WERI-Rb-1 (cell line): ENCODE results near the gene CYP2A7.
"Not testable (repeated sequence)": the region's sequence is repeated elsewhere in the genome, so short reads cannot be mapped to it uniquely, and the experiment has no call there.

Source experiments
- DNase-seq: peaks from one replicate; pipeline ENCODE4 v3.0.0-alpha.2; 2020
- H3K27ac ChIP-seq: fragments of 250-450 bp; sonication (Bioruptor Pico); 2 replicates; pipeline ENCODE4 v1.5.1; 2020; ENCODE audit warnings: mild to moderate bottlenecking, moderate library complexity
- H3K27me3 ChIP-seq: fragments of 250-450 bp; sonication (Bioruptor Pico); 2 replicates; pipeline ENCODE4 v1.5.1; 2021; ENCODE audit warnings: mild to moderate bottlenecking, low read depth, moderate library complexity; ENCODE audit not compliant: insufficient read depth, severe bottlenecking
- H3K36me3 ChIP-seq: fragments of 250-450 bp; sonication (Bioruptor Pico); 2 replicates; pipeline ENCODE4 v1.5.1; 2020; ENCODE audit warnings: mild to moderate bottlenecking, moderate library complexity
- H3K4me3 ChIP-seq: 2 replicates; pipeline ENCODE4 v1.5.1; 2011; ENCODE audit warnings: low read depth, mild to moderate bottlenecking, control low read depth, low read length
- H3K9me3 ChIP-seq: fragments of 250-450 bp; sonication (Bioruptor Pico); 2 replicates; pipeline ENCODE4 v1.5.1; 2021; ENCODE audit warnings: mild to moderate bottlenecking, moderate library complexity; ENCODE audit not compliant: severe bottlenecking
- TF ChIP-seq, protein P1 (sequence below): IDR thresholded peaks from 2 replicates; pipeline ENCODE4 v1.5.1; 2011; ENCODE audit warnings: low read depth, mild to moderate bottlenecking, control low read depth, inconsistent platforms, low read length

CYP2A7 gene

DNA sequence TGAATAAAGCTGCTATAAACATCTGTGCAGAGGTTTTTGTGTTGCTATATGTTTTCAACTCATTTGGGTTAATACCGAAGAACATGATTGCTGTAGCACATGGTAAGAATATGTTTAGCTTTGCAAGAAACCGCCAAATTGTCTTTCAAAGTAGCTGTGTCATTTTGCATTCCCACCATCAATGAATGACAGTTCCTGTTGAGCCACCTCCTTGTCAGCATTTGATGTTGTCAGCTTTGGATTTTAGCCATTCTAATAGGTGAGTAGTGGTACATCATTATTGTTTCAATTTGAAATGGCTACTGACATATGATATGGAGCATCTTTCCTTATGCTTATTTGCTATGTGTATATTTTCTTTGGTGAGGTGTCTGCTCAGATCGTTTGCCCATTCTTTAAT lies 40.0 kb downstream of the CYP2A7 start:
- not testable (repeated sequence) for H3K9me3 ChIP-seq, H3K4me3 ChIP-seq, H3K27me3 ChIP-seq, H3K36me3 ChIP-seq, H3K27ac ChIP-seq, DNase-seq

DNA sequence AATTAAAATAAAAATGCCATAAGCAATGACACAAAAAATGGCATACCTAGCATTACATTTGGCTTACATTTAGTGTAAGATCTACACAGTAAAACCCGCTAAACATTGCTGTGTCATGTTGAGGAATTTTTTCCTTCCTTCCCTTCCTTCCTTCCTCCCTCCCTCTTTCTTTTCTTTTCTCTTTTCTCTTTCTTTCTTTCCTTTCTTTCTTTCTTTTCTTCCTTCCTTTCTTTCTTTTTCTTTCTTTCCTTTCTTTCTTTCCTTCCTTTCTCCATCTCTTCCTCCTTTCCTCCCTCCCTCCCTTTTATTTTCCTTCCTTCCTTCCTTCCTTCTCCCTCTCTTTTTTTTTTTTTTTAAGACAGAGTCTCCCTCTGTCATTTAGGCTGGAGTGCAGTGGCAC lies 43.6 kb downstream of the CYP2A7 start:
- H3K36me3 ChIP-seq: not testable (repeated sequence)

DNA sequence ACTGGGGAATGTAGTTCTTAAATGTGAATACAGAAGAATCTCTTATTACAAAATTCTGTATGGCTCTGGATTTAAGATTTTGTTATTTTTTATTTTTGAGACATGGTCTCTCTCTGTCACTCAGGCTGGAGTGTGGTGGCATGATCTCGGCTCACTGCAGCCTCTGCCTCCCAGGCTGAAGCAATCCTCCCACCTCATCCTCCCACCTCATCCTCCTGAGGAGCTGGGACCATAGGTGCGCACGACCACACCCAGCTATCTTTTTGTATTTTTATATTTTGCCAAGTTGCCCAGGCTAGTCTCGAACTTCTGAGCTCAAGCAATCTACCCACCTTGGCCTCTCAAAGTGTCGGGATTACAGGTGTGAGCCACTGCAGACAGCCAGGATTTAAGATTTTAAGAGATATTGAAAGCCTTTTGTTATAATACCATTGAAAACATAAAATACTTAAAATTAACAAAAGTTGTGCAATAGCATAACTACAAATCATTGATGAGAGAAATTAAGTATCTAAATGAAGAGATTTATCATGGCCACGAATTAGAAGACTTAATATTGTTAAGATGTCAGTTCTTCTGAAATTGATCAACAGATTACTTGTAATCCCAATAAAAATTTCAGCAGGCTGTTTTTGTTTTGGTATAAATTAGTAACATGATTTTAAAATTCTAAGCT lies 45.1 kb downstream of the CYP2A7 start:
- Histone ChIP-seq H3K36me3 (no peaks in the 10 kb centered on the region), H3K27ac (no peak overlapping the region), H3K27me3 (no peaks in the 10 kb centered on the region), H3K9me3 (no peaks in the 10 kb centered on the region), H3K4me3 (no peak overlapping the region)
- TF ChIP-seq, protein P1, sequence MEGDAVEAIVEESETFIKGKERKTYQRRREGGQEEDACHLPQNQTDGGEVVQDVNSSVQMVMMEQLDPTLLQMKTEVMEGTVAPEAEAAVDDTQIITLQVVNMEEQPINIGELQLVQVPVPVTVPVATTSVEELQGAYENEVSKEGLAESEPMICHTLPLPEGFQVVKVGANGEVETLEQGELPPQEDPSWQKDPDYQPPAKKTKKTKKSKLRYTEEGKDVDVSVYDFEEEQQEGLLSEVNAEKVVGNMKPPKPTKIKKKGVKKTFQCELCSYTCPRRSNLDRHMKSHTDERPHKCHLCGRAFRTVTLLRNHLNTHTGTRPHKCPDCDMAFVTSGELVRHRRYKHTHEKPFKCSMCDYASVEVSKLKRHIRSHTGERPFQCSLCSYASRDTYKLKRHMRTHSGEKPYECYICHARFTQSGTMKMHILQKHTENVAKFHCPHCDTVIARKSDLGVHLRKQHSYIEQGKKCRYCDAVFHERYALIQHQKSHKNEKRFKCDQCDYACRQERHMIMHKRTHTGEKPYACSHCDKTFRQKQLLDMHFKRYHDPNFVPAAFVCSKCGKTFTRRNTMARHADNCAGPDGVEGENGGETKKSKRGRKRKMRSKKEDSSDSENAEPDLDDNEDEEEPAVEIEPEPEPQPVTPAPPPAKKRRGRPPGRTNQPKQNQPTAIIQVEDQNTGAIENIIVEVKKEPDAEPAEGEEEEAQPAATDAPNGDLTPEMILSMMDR: no peak
- no peak for DNase-seq

More for the DNA sequence above, 43.6 kb downstream of the CYP2A7 start:
- H3K4me3 ChIP-seq, H3K27ac ChIP-seq, DNase-seq, H3K27me3 ChIP-seq, H3K9me3 ChIP-seq: not testable (repeated sequence)

DNA sequence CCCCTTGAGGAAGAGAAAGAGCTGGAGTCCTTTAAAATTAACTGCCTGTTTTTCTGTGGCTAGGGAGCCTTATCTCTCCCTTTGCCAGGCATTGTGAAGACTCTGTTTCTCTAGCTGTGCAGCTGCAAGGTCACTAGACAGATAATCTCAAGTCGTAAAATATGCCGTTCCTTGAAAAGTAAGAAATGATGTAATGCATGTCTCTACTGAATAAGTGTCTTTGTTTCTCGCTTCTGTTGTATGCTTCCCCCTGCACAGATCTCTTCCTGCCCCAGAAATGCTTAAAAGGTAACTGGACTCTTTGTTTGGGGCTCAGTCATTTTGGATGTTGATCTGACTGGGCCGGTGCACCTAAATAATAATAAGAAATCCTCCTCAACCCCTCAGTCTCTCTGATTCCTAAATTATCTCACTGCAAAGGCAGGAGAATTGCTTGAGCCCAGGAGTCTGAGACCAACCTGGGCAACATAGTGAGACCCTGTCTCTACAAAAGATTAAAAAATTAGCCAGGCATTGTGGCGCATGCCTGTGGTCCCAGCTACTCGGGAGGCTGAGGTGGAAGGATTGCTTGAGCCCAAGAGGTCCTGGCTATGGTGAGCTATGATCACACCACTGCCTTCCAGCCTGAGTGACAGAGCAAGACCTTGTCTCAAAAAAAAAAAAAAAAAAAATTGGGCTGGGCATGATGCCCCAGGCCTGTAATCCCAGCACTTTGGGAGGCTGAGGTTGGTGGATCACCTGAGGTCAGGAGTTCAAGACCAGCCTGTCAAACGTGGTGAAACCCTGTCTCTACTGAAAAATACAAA lies 48.1 kb downstream of the CYP2A7 start:
- not testable (repeated sequence) for H3K36me3 ChIP-seq

DNA sequence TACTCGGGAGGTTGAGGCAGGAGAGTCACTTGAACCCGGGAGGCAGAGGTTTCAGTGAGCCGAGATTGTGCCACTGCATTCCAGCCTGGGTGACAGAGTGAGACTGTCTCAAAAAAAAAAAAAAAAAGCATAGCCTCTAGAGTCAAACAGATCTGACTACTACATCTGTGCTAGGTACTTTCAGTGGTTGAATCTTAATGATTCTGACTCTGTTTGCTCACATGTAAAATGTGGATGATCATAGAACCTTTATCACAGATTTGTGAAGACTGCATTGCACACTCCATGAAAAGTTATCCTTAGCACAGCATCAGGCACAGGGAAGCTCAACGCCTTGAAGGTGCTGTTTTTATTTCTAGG lies 49.6 kb downstream of the CYP2A7 start:
- not testable (repeated sequence) for H3K4me3 ChIP-seq, H3K36me3 ChIP-seq, H3K27ac ChIP-seq, H3K27me3 ChIP-seq, H3K9me3 ChIP-seq, DNase-seq

More for the DNA sequence above, 48.1 kb downstream of the CYP2A7 start:
- not testable (repeated sequence) for DNase-seq, H3K27me3 ChIP-seq, H3K27ac ChIP-seq, H3K9me3 ChIP-seq, H3K4me3 ChIP-seq

DNA sequence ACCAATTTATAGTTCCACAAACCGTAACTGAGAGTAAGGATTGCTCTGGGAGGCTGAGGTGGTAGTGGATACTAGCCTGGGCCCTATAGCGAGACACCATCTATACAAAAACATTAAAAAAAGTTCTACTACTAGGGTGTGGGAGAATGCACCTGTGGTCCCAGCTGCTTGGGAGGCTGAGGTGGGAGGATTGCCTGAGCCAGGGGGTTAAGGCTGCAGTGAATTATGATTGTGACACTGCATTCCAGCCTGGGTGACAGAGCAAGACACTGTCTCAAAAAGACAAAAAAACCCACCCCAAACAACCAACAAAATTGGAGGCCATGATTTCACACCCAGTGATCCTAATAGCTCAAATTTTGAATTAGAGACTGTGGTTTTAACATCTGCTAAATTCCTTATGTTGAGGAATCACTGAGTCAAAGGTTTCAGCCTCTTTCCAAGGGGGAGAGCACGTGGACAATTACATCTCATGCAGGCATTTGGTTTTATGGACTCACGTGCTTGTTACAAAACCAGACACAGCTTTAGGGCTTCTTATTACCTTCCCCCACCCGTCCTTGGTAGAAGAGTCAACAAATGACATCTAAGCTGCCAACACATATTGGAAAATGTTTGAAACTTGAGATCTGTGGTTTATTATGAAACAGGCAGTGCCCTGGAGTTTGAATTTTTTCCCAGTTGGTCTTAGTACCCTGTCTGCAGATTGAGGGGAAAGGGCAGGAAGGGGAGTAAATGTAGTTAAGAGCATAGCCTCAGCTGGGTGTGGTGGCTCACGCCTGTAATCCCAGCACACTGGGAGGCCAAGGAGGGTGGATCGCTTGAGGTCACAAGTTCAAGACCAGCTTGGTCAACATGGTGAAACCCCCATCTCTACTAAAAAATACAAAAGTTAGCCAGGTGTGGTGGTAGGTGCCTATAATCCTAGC lies 50.3 kb downstream of the CYP2A7 start:
- TF ChIP-seq, protein P1: no peak
- no peaks in the 10 kb centered on the region for H3K9me3 ChIP-seq
- no peaks in the 10 kb centered on the region for H3K27me3 ChIP-seq
- H3K4me3 ChIP-seq: no peak overlapping the region
- H3K27ac ChIP-seq: no peak overlapping the region
- H3K36me3 ChIP-seq: 0 out of 2 replicates have a peak, but pooled peaks cover 3% of the 10 kb centered on the region
- DNase-seq: no peak

DNA sequence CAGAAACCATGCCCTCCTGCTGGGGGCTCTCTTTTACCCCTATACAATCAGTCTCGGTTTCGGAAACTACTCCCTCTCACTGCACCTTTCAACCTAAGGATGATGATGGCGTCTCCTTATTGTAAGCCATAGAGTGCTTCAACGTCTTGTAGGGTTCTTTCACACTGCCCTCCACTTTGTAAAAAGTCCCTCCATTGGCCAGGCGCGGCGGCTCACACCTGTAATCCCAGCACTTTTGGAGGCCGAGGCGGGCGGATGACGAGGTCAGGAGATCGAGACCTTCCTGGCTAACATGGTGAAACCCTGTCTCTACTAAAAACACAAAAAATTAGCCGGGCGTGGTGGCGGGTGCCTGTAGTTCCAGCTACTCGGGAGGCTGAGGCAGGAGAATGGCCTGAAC lies 51.3 kb downstream of the CYP2A7 start:
- H3K27ac ChIP-seq, H3K36me3 ChIP-seq, DNase-seq, H3K4me3 ChIP-seq, H3K9me3 ChIP-seq, H3K27me3 ChIP-seq: not testable (repeated sequence)

DNA sequence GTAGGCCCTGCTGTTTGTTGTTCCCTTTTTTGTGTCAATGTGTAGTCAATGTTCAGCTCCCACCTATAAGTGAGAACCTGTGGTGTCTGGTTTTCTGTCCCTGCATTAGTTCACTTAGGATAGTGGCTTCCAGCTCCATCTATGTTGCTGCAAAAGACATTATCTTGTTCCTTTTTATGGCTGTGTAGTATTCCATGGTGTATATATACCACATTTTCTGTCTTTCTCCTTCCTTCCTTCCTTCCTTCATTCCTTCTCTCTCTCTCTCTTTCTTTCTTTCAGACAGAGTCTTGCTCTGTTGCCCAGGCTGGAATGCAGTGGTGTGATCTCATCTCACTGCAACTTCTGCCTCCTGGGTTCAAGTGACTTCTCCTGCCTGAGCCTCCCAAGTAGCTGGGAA lies 52.8 kb downstream of the CYP2A7 start:
- Histone ChIP-seq H3K9me3 (no peaks in the 10 kb centered on the region), H3K36me3 (0 out of 2 replicates have a peak, but pooled peaks cover 3% of the 10 kb centered on the region), H3K4me3 (no peak overlapping the region), H3K27ac (no peak overlapping the region), H3K27me3 (no peaks in the 10 kb centered on the region)
- DNase-seq: no peak
- TF ChIP-seq, protein P1: no peak
